GM23338 (cell line): ENCODE data around the gene FER. TPM values are rescaled to one million over a fixed set of nuclear protein-coding genes. Genes with fewer than 3 reads are reported as not detected.

Source experiments
- ATAC-seq: fragments of 200-7000 bp; cut with Tn5 transposase; 3 replicates; pipeline ENCODE4 v1.9.1; 2020
- DNase-seq: peaks from one replicate; pipeline ENCODE4 v3.0.0-alpha.2; 2015; ENCODE audit warnings: low spot score
- H2AFZ ChIP-seq: fragments of 200-600 bp; sonication (generic); 2 replicates; pipeline ENCODE4 v1.8.0; 2016; ENCODE audit warnings: antibody characterized with exemption, mild to moderate bottlenecking, moderate library complexity
- H3F3A ChIP-seq: fragments of 200-600 bp; sonication (generic); replicated peaks from 2 replicates; pipeline ENCODE4 v1.8.0; 2017; ENCODE audit warnings: antibody characterized with exemption, mixed run types, low read depth
- H3K27ac ChIP-seq: fragments of 200-600 bp; sonication (generic); 2 replicates; pipeline ENCODE4 v1.6.1; 2016; ENCODE audit warnings: low read depth
- H3K27me3 ChIP-seq: fragments of 200-600 bp; sonication (generic); 2 replicates; pipeline ENCODE4 v1.8.0; 2016; ENCODE audit warnings: mild to moderate bottlenecking, mixed run types, moderate library complexity; ENCODE audit not compliant: insufficient read depth
- H3K36me3 ChIP-seq: fragments of 200-600 bp; sonication (generic); 2 replicates; pipeline ENCODE4 v1.8.0; 2016; ENCODE audit warnings: mild to moderate bottlenecking; ENCODE audit not compliant: insufficient read depth
- H3K4me1 ChIP-seq: fragments of 200-600 bp; sonication (generic); 2 replicates; pipeline ENCODE4 v1.8.0; 2016; ENCODE audit warnings: mild to moderate bottlenecking, moderate library complexity; ENCODE audit not compliant: insufficient read depth
- H3K4me2 ChIP-seq: fragments of 200-600 bp; sonication (generic); 2 replicates; pipeline ENCODE4 v1.7.1; 2017; ENCODE audit warnings: mixed run types
- H3K4me3 ChIP-seq: fragments of 200-600 bp; sonication (generic); 2 replicates; pipeline ENCODE4 v1.6.1; 2016; ENCODE audit warnings: mixed run types
- H3K79me2 ChIP-seq: fragments of 200-600 bp; sonication (generic); replicated peaks from 2 replicates; pipeline ENCODE4 v1.8.0; 2017; ENCODE audit warnings: mild to moderate bottlenecking; ENCODE audit not compliant: insufficient read depth
- H3K9me2 ChIP-seq: fragments of 200-600 bp; sonication (generic); 2 replicates; pipeline ENCODE4 v1.8.0; 2017; ENCODE audit not compliant: insufficient read depth
- H4K20me1 ChIP-seq: fragments of 200-600 bp; sonication (generic); replicated peaks from 2 replicates; pipeline ENCODE4 v1.8.0; 2017; ENCODE audit warnings: mild to moderate bottlenecking; ENCODE audit not compliant: insufficient read depth
- H3K27ac Mint-ChIP-seq: 2 replicates; pipeline ENCODE4 v1.8.0; 2020; ENCODE audit warnings: inconsistent platforms, mild to moderate bottlenecking, moderate library complexity, mixed read lengths
- H3K27me3 Mint-ChIP-seq: 3 replicates; pipeline ENCODE4 v1.8.0; 2022; ENCODE audit warnings: low read depth, mild to moderate bottlenecking, moderate library complexity, mixed read lengths, inconsistent platforms; ENCODE audit not compliant: insufficient read depth, poor library complexity
- H3K36me3 Mint-ChIP-seq: 3 replicates; pipeline ENCODE4 v1.8.0; 2021; ENCODE audit warnings: low read depth, mild to moderate bottlenecking, inconsistent platforms, moderate library complexity, mixed read lengths
- H3K4me1 Mint-ChIP-seq: 3 replicates; pipeline ENCODE4 v1.8.0; 2020; ENCODE audit warnings: mild to moderate bottlenecking, inconsistent platforms, mixed read lengths
- H3K4me3 Mint-ChIP-seq: 3 replicates; pipeline ENCODE4 v1.8.0; 2021; ENCODE audit warnings: moderate library complexity, mild to moderate bottlenecking, inconsistent platforms, mixed read lengths
- H3K9me3 Mint-ChIP-seq: 3 replicates; pipeline ENCODE4 v1.8.0; 2020; ENCODE audit warnings: moderate library complexity, mild to moderate bottlenecking, inconsistent platforms, mixed read lengths
- CREB1 ChIP-seq: fragments of 250-450 bp; sonication (Bioruptor Pico); IDR thresholded peaks from 2 replicates; pipeline ENCODE4 v1.5.0; 2020; ENCODE audit warnings: low read depth, mild to moderate bottlenecking, moderate library complexity
- CTCF ChIP-seq, 2 experiments: fragments of 200-600 bp in 1 of 2; sonication (generic) in 1 of 2; conservative IDR thresholded peaks; 2 replicates each; pipeline versions ENCODE4 v1.5.1 to v1.6.1; 2016 to 2017; ENCODE audit warnings: antibody characterized with exemption in 2 of 2, low read depth in 2 of 2, mild to moderate bottlenecking in 2 of 2, moderate library complexity in 1 of 2
- ETS1 ChIP-seq: IDR thresholded peaks from 2 replicates; pipeline ENCODE4 v1.6.1; 2016; ENCODE audit warnings: antibody characterized with exemption
- EZH2phosphoT487 ChIP-seq: fragments of 200-600 bp; sonication (generic); IDR thresholded peaks from one replicate; pipeline ENCODE4 v1.8.1; 2018; ENCODE audit warnings: antibody characterized with exemption; ENCODE audit not compliant: unreplicated experiment
- NANOG ChIP-seq: IDR thresholded peaks from 2 replicates; pipeline ENCODE4 v1.6.1; 2016; ENCODE audit warnings: antibody characterized with exemption, borderline replicate concordance
- POLR2AphosphoS5 ChIP-seq: IDR thresholded peaks from 2 replicates; pipeline ENCODE4 v1.6.1; 2016; ENCODE audit warnings: antibody characterized with exemption, low read depth
- REST ChIP-seq: IDR thresholded peaks from one replicate; pipeline ENCODE4 v1.6.1; 2018; ENCODE audit warnings: antibody characterized with exemption; ENCODE audit not compliant: unreplicated experiment
- STAT1 ChIP-seq: IDR thresholded peaks from one replicate; pipeline ENCODE4 v1.6.1; 2016; ENCODE audit warnings: antibody characterized with exemption; ENCODE audit not compliant: unreplicated experiment
- ZNF114 ChIP-seq: fragments of 250-450 bp; sonication (Bioruptor Pico); IDR thresholded peaks from 2 replicates; pipeline ENCODE4 v1.5.0; 2020; ENCODE audit warnings: mild to moderate bottlenecking, moderate library complexity
- ZNF331 ChIP-seq: fragments of 250-450 bp; sonication (Bioruptor Pico); IDR thresholded peaks from 2 replicates; pipeline ENCODE4 v1.5.0; 2020; ENCODE audit warnings: low read depth, mild to moderate bottlenecking, moderate library complexity
- ZNF462 ChIP-seq: fragments of 250-450 bp; sonication (Bioruptor Pico); IDR thresholded peaks from 2 replicates; pipeline ENCODE4 v1.5.0; 2020; ENCODE audit warnings: mild to moderate bottlenecking, moderate library complexity
- polyA plus RNA-seq: library from polyadenylated mRNA; unstranded; fragments of >200 nt; fragmentation: Nextera tagmentation; extraction: Ambion mirVana; gene quantifications from 2 replicates; pipeline ENCODE4 v1.2.1, GENCODE V29; 2016
- total RNA-seq: library from RNA; depleted of rRNA; stranded (reverse); fragments of >200 nt; shearing (Covaris generic); gene quantifications from 2 replicates; pipeline ENCODE4 v1.2.3, GENCODE V29; 2014

Gene FER
- total and polyA plus RNA-seq, 2 experiments from 2014 or later: 17.4 to 34.8 TPM

GRCh38 chr5:108950276-108950675 is 202.6 kb downstream of the FER start:
- TF ChIP-seq CREB1 (CRISPR knock-in tag): no peak
- TF ChIP-seq POLR2AphosphoS5: no peak
- no peak for TF ChIP-seq NANOG
- TF ChIP-seq REST: no peak
- TF ChIP-seq EZH2phosphoT487: no peak
- TF ChIP-seq ZNF331 (CRISPR knock-in tag): no peak
- no peak for TF ChIP-seq ZNF114 (CRISPR knock-in tag)
- no peak for TF ChIP-seq STAT1
- TF ChIP-seq ZNF462 (CRISPR knock-in tag): no peak
- no peak for TF ChIP-seq ETS1
- TF ChIP-seq CTCF (conservative IDR thresholded peaks at IDR 0.05; ENCODE audit: low read depth in 2 of 2): no peak
- no peaks in the 10 kb centered on the region for H3K9me2 ChIP-seq
- no peaks in the 10 kb centered on the region for H3K79me2 ChIP-seq
- H3K36me3 ChIP-seq: no peaks in the 10 kb centered on the region
- H3F3A ChIP-seq: no peaks in the 10 kb centered on the region
- no peak overlapping the region for H2AFZ ChIP-seq
- H3K4me3 ChIP-seq: no peak overlapping the region
- no peak overlapping the region for H3K27ac ChIP-seq
- DNase-seq (no peak), ATAC-seq (no peak)
- no peaks in the 10 kb centered on the region for H3K27me3 ChIP-seq
- no peaks in the 10 kb centered on the region for H3K27me3 Mint-ChIP-seq
- peaks cover 44% of the 10 kb centered on the region for H3K4me1 ChIP-seq
- no peak overlapping the region for H3K27ac Mint-ChIP-seq
- no peaks in the 10 kb centered on the region for H3K9me3 Mint-ChIP-seq
- H3K4me3 Mint-ChIP-seq: no peak overlapping the region
- H3K4me1 Mint-ChIP-seq: peaks cover 36% of the 10 kb centered on the region
- H3K4me2 ChIP-seq: no peak overlapping the region
- no peaks in the 10 kb centered on the region for H4K20me1 ChIP-seq
- no peaks in the 10 kb centered on the region for H3K36me3 Mint-ChIP-seq
